Measurements from ENCODE around the gene TUT4.

GRCh38 chr1:52562766-52563165 lies 9.9 kb upstream of the TUT4 start:
- TF ChIP-seq CTCF (IDR thresholded peaks at IDR 0.05) (no peak), POLR2AphosphoS5 (IDR thresholded peaks at IDR 0.05) (no peak), POLR2A (IDR thresholded peaks at IDR 0.05) (no peak)
